PFSK-1 (cell line): Measurements from ENCODE around the gene CTNND2.

Experiments used
- FOXP2 ChIP-seq: optimal IDR thresholded peaks from 2 replicates; pipeline ENCODE3; 2011; ENCODE audit warnings: borderline replicate concordance, control low read depth, inconsistent platforms; ENCODE audit not compliant: insufficient read depth; ENCODE audit errors: extremely low read length, extremely low read depth
- POLR2AphosphoS5 ChIP-seq: IDR thresholded peaks from 2 replicates; pipeline ENCODE4 v1.6.1; 2012; ENCODE audit warnings: low read depth, mild to moderate bottlenecking, control low read depth, low read length, moderate library complexity
- SIN3A ChIP-seq: IDR thresholded peaks from 2 replicates; pipeline ENCODE4 v1.6.1; 2012; ENCODE audit warnings: mild to moderate bottlenecking, low read length, moderate library complexity, borderline replicate concordance; ENCODE audit not compliant: insufficient read depth
- TAF1 ChIP-seq: IDR thresholded peaks from 2 replicates; pipeline ENCODE4 v1.6.1; 2012; ENCODE audit warnings: low read length, control low read depth, borderline replicate concordance; ENCODE audit not compliant: insufficient read depth
- TF ChIP-seq, protein P1 (sequence below), 2 experiments: IDR thresholded peaks; 2 replicates each; pipeline versions ENCODE4 v1.6.1 to v1.8.0; 2011 to 2012; ENCODE audit warnings: low read depth in 2 of 2, low read length in 2 of 2, control low read depth in 1 of 2, inconsistent platforms in 1 of 2, mild to moderate bottlenecking in 1 of 2, moderate library complexity in 1 of 2; ENCODE audit not compliant: insufficient read depth in 1 of 2

The CTNND2 gene

DNA sequence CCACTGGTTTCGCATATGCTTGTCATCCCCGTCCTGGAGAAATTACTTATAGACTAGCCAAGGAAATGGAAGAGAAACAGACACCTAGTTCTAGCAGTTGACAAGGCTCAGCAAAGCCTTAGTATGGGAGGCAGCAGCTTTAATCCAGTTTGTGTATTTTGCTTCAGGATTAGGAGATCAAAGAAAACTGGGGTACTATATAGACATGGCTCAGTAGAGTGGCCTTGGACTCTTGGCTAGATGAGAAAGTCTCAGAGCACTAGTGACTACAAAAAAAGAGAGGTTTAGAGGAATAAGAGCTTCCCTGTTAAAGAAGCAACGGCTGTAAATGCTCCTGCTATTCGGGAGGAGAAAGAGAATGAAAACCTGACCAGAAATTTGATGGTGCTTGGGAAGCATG is 349.1 kb downstream of the CTNND2 start:
- TF ChIP-seq TAF1 (no peak), FOXP2 (no peak), SIN3A (no peak), POLR2AphosphoS5 (no peak)
- TF ChIP-seq, protein P1, sequence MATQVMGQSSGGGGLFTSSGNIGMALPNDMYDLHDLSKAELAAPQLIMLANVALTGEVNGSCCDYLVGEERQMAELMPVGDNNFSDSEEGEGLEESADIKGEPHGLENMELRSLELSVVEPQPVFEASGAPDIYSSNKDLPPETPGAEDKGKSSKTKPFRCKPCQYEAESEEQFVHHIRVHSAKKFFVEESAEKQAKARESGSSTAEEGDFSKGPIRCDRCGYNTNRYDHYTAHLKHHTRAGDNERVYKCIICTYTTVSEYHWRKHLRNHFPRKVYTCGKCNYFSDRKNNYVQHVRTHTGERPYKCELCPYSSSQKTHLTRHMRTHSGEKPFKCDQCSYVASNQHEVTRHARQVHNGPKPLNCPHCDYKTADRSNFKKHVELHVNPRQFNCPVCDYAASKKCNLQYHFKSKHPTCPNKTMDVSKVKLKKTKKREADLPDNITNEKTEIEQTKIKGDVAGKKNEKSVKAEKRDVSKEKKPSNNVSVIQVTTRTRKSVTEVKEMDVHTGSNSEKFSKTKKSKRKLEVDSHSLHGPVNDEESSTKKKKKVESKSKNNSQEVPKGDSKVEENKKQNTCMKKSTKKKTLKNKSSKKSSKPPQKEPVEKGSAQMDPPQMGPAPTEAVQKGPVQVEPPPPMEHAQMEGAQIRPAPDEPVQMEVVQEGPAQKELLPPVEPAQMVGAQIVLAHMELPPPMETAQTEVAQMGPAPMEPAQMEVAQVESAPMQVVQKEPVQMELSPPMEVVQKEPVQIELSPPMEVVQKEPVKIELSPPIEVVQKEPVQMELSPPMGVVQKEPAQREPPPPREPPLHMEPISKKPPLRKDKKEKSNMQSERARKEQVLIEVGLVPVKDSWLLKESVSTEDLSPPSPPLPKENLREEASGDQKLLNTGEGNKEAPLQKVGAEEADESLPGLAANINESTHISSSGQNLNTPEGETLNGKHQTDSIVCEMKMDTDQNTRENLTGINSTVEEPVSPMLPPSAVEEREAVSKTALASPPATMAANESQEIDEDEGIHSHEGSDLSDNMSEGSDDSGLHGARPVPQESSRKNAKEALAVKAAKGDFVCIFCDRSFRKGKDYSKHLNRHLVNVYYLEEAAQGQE (IDR thresholded peaks at IDR 0.05; ENCODE audit: insufficient read depth in 1 of 2, low read depth in 2 of 2, low read length in 2 of 2) = no peak

DNA sequence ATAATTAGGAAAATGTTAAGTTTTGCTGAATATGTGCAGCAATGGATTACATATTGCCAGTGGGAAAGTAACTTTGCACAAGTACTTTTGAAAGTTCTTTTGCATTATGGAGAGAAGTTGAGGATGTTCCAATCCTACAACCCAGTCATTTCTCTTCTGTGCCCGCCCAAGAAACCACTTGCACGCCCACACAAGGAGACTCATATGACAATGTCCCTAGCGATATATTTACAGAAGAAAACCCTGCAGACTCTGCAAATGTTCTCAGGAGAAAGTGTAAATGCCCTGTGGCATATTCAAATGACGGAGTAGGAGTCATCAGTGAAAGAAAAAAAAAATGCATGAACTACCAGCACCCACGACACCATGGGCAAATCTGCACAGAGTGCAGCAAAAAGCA is 356.5 kb downstream of the CTNND2 start:
- no peak for TF ChIP-seq FOXP2
- no peak for TF ChIP-seq POLR2AphosphoS5

DNA sequence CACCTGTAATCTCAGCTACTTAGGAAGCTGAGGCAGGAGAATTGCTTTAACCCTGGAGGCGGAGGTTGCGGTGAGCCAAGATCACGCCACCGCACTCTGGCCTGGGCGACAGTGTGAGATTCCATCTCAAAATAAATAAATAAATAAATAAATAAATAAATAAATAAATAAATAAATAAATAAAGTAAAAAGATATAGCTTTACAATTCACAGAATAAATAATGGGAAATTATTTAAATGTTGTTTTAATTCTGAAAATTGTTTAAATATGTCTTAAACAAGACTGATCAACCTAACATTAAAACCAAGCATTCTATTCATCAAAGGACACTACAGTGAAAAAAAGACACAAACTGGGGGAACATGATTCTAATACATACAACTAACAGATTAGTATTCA is 357.1 kb downstream of the CTNND2 start:
- no peak for TF ChIP-seq POLR2AphosphoS5
- TF ChIP-seq TAF1 = no peak
- TF ChIP-seq FOXP2 = no peak
- TF ChIP-seq, protein P1 (IDR thresholded peaks at IDR 0.05; ENCODE audit: insufficient read depth in 1 of 2, low read depth in 2 of 2, low read length in 2 of 2) = no peak
- TF ChIP-seq SIN3A = no peak

DNA sequence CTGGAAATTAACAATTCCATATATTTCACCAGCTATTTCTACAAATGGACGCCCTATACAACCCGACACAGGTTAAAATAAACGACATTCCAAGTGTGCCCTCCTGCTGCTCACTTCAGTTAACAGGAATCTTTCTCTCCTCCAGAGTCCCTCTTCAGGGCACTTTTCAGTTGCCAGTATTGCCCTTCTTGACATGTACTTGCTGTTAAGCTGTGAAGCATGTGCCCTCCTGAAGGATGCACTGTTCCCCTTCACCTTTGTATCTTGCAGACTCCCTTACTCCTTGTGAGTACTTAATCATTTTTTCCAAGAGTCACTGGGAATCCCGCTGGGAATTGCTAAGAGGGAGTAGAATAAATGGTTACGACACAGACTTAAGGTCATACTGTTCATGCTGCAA is 364.1 kb downstream of the CTNND2 start:
- no peak for TF ChIP-seq FOXP2
- TF ChIP-seq POLR2AphosphoS5 = no peak
- TF ChIP-seq, protein P1 (IDR thresholded peaks at IDR 0.05; ENCODE audit: insufficient read depth in 1 of 2, low read depth in 2 of 2, low read length in 2 of 2) = no peak
- no peak for TF ChIP-seq TAF1
- no peak for TF ChIP-seq SIN3A

DNA sequence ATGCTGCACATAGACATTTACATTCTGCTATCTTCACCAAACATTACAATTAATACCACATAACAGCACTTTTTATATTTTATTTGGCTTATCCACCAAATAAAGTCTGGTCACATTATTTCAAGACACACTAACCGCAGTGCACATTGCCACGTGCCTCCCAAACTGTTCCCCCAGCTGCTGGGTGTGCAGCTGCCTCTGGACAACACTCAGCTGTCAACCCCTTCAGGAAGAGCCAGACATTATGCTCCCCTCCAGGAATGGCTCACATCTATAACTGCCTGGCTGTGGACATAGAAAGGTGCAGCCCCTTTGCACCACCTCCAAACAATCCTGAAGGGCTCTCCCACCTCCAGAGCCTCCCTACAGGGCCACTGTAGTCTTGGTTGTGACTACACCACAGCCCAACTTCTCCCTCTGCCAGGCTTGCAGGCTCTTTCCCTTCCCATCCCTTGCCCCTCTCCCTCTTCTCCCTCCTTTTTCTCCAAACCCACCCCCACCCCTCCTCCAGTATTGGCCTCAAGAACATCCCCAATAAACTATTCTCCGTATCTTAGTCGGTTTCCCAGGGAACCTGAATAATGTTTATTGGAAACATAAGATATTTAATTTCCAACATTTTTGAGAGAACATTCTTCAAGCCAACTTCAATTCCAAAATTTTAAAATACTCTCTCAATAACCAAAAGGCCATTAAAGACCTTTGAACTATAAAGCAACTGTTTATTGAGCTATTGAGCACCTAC is 372.3 kb downstream of the CTNND2 start:
- no peak for TF ChIP-seq POLR2AphosphoS5
- TF ChIP-seq, protein P1 (IDR thresholded peaks at IDR 0.05; ENCODE audit: insufficient read depth in 1 of 2, low read depth in 2 of 2, low read length in 2 of 2) = no peak
- TF ChIP-seq SIN3A = no peak
- no peak for TF ChIP-seq TAF1
- TF ChIP-seq FOXP2 = no peak
